Stimulated activated CD4-positive, alpha-beta T cell treated with anti-CD3 and anti-CD28 coated beads, Interleukin-2, amount 100 ng/mL, for 48 hours (primary cell): Measurements from ENCODE around the gene RHOBTB1.
"Not testable (repeated sequence)": the region's sequence is repeated elsewhere in the genome, so short reads cannot be mapped to it uniquely, and the experiment has no call there.

ENCODE experiments used
- DNase-seq, 2 donors: peaks; one replicate each; pipeline ENCODE4 v3.0.0-alpha.2; 2020

RHOBTB1 gene

GRCh38 chr10:60944058-60944909 is at the start of gene RHOBTB1:
RHOBTB1 (minus strand) TSS chr10:60944185; CDS start chr10:60911542, 32,643 bp downstream.
- no peak for DNase-seq

GRCh38 chr10:60992636-60993035 is 48.7 kb upstream of the RHOBTB1 start:
- no peak for DNase-seq

GRCh38 chr10:60990663-60991062 is 46.7 kb upstream of the RHOBTB1 start:
- no peak for DNase-seq

- no peak for DNase-seq
Measured at GRCh38 chr10:60989400-60989876, 45.5 kb upstream of the RHOBTB1 start.

- DNase-seq, result no peak
Measured at GRCh38 chr10:60986791-60987190, 42.8 kb upstream of the RHOBTB1 start.

- no peak for DNase-seq
Measured at GRCh38 chr10:60985951-60986350, 42.0 kb upstream of the RHOBTB1 start.

GRCh38 chr10:60980997-60981396 is 37.0 kb upstream of the RHOBTB1 start:
- no peak for DNase-seq

- DNase-seq, result no peak
Measured at GRCh38 chr10:60979667-60980104, 35.7 kb upstream of the RHOBTB1 start.

GRCh38 chr10:60978287-60979115 is 34.5 kb upstream of the RHOBTB1 start:
- DNase-seq, result no peak

GRCh38 chr10:60977161-60978122 is 33.5 kb upstream of the RHOBTB1 start:
- no peak for DNase-seq

- DNase-seq, result no peak
Measured at GRCh38 chr10:60976687-60977086, 32.7 kb upstream of the RHOBTB1 start.

GRCh38 chr10:60975716-60976115 is 31.7 kb upstream of the RHOBTB1 start:
- no peak for DNase-seq

- no peak for DNase-seq
Measured at GRCh38 chr10:60974463-60975149, 30.6 kb upstream of the RHOBTB1 start.

GRCh38 chr10:60973086-60973485 is 29.1 kb upstream of the RHOBTB1 start:
- no peak for DNase-seq

- not testable (repeated sequence) for DNase-seq
Measured at GRCh38 chr10:60972181-60972580, 28.2 kb upstream of the RHOBTB1 start.

- no peak for DNase-seq
Measured at GRCh38 chr10:60970526-60970925, 26.5 kb upstream of the RHOBTB1 start.

- no peak for DNase-seq
Measured at GRCh38 chr10:60968504-60968903, 24.5 kb upstream of the RHOBTB1 start.

GRCh38 chr10:60967854-60968484 is 24.0 kb upstream of the RHOBTB1 start:
- DNase-seq, result peak in 1 of 2 donors; percentile 25

- no peak for DNase-seq
Measured at GRCh38 chr10:60967260-60967659, 23.3 kb upstream of the RHOBTB1 start.

- DNase-seq, result no peak
Measured at GRCh38 chr10:60965696-60966095, 21.7 kb upstream of the RHOBTB1 start.
